Keratinocyte (primary cell): Measurements from ENCODE around the gene NPTX1. TPM values are rescaled to one million over a fixed set of nuclear protein-coding genes. Genes with fewer than 3 reads are reported as not detected.
A peak's percentile ranks its signal among the peaks of the same experiment; 100 is the strongest.

Source experiments
- DNase-seq: peaks from one replicate; pipeline ENCODE4 v3.0.0-alpha.2; 2011; ENCODE audit warnings: low read depth, missing footprints, low spot score
- FAIRE-seq: peaks from 2 replicates; lab custom pipeline; 2011; peaks lifted over from hg19 to GRCh38; lab: Jason Lieb, UNC
- H2AFZ ChIP-seq: 2 replicates; pipeline ENCODE4 v1.6.0; 2012; ENCODE audit warnings: low read length, control low read depth, inconsistent platforms; ENCODE audit not compliant: control insufficient read depth
- H3K27ac ChIP-seq: 2 replicates; pipeline ENCODE4 v1.5.1; 2011; ENCODE audit warnings: low read length; ENCODE audit not compliant: control insufficient read depth, insufficient read depth
- H3K27me3 ChIP-seq: 3 replicates; pipeline ENCODE4 v1.6.0; 2011; ENCODE audit warnings: low read length; ENCODE audit not compliant: control insufficient read depth, insufficient read depth; ENCODE audit errors: extremely low read depth
- H3K36me3 ChIP-seq, 2 experiments: 2 replicates in 1 of 2; 3 replicates in 1 of 2; pipeline ENCODE4 v1.5.1; 2011; ENCODE audit warnings: low read length in 2 of 2, mild to moderate bottlenecking in 1 of 2; ENCODE audit not compliant: control insufficient read depth in 2 of 2, insufficient read depth in 2 of 2; ENCODE audit errors: extremely low read depth in 1 of 2
- H3K4me1 ChIP-seq: 3 replicates; pipeline ENCODE4 v1.5.1; 2011; ENCODE audit warnings: low read length; ENCODE audit not compliant: control insufficient read depth, insufficient read depth; ENCODE audit errors: extremely low read depth
- H3K4me2 ChIP-seq: 3 replicates; pipeline ENCODE4 v1.6.0; 2011; ENCODE audit warnings: low read depth, low read length; ENCODE audit not compliant: control insufficient read depth, insufficient read depth; ENCODE audit errors: extremely low read depth
- H3K4me3 ChIP-seq, 3 experiments: fragments of 200-600 bp in 1 of 3; sonication (generic) in 1 of 3; 2 replicates in 2 of 3; 3 replicates in 1 of 3; pipeline ENCODE4 v1.5.1; 2011 to 2016; ENCODE audit warnings: low read length in 3 of 3, mild to moderate bottlenecking in 3 of 3, control low read depth in 2 of 3, inconsistent platforms in 1 of 3, low read depth in 1 of 3, mixed read lengths in 1 of 3, mixed run types in 1 of 3, moderate library complexity in 1 of 3; ENCODE audit not compliant: control insufficient read depth in 2 of 3, insufficient read depth in 2 of 3; ENCODE audit errors: extremely low read depth in 1 of 3
- H3K79me2 ChIP-seq: 2 replicates; pipeline ENCODE4 v1.6.0; 2012; ENCODE audit warnings: low read length; ENCODE audit not compliant: control insufficient read depth, insufficient read depth
- H3K9ac ChIP-seq: 3 replicates; pipeline ENCODE4 v1.6.0; 2011; ENCODE audit warnings: low read length; ENCODE audit not compliant: control insufficient read depth, insufficient read depth; ENCODE audit errors: extremely low read depth
- H3K9me1 ChIP-seq: 3 replicates; pipeline ENCODE4 v1.6.0; 2011; ENCODE audit warnings: low read length; ENCODE audit not compliant: control insufficient read depth, insufficient read depth; ENCODE audit errors: extremely low read depth
- H3K9me3 ChIP-seq: 2 replicates; pipeline ENCODE4 v1.5.1; 2012; ENCODE audit warnings: low read depth, low read length; ENCODE audit not compliant: control insufficient read depth
- H4K20me1 ChIP-seq: 3 replicates; pipeline ENCODE4 v1.6.0; 2011; ENCODE audit warnings: low read length; ENCODE audit not compliant: control insufficient read depth, insufficient read depth; ENCODE audit errors: extremely low read depth
- CTCF ChIP-seq, 3 experiments: IDR thresholded peaks in 1 of 3; conservative IDR thresholded peaks in 1 of 3; optimal IDR thresholded peaks in 1 of 3; 2 replicates in 2 of 3; 3 replicates in 1 of 3; pipeline versions ENCODE3 to v1.5.1; 2011; ENCODE audit warnings: low read length in 3 of 3, mild to moderate bottlenecking in 3 of 3, moderate library complexity in 2 of 3, control low read depth in 1 of 3, inconsistent platforms in 1 of 3; ENCODE audit not compliant: insufficient read depth in 2 of 3; ENCODE audit errors: extremely low read depth in 1 of 3
- EZH2 ChIP-seq: IDR thresholded peaks from one replicate; pipeline ENCODE4 v1.6.1; 2012; ENCODE audit warnings: inconsistent platforms, mild to moderate bottlenecking, low read length, moderate library complexity
- dilution Hi-C: fragments of 300-500 bp; cut with MboI; formaldehyde crosslinking; loops from one replicate; pipeline ENCODE4 v1.7.0; 2020; ENCODE audit warnings: low sequenced_read_pairs; ENCODE audit not compliant: extremely low pct_ligation_motif_present
- polyA plus RNA-seq, 5 experiments: library from polyadenylated mRNA; depleted of rRNA in 3 of 5; stranded (reverse) in 3 of 5; stranded (forward) in 1 of 5; unstranded in 1 of 5; fragments of >200 nt; gene quantifications; 1 replicate in 1 of 5; 2 replicates in 3 of 5; 3 replicates in 1 of 5; pipeline versions ENCODE4 v1.2.1 to v1.2.3, GENCODE V29; 2011 to 2012; ENCODE audit warnings: missing spikeins in 2 of 5, low read depth in 1 of 5, low replicate concordance in 1 of 5

The NPTX1 gene
- polyA plus RNA-seq, 1 donor (not counting 4 experiments of a cell fraction or from before 2014, with no cell fraction given): 0.03 TPM

GRCh38 chr17:80455336-80455710, 21.1 kb downstream of the NPTX1 start:
- H3K27me3 ChIP-seq: peaks cover 5% of the 10 kb centered on the region
- H3K9me1 ChIP-seq: no peaks in the 10 kb centered on the region
- TF ChIP-seq CTCF (optimal IDR thresholded peaks at IDR 0.05 in 1 of 3, IDR thresholded peaks at IDR 0.05 in 1 of 3, conservative IDR thresholded peaks at IDR 0.05 in 1 of 3; ENCODE audit: extremely low read depth in 1 of 3, insufficient read depth in 2 of 3, low read length in 3 of 3) (no peak), EZH2 (no peak)
- no peak for DNase-seq
- H3K4me3 ChIP-seq: peak overlapping the region; percentile 64 to 89 (median 88)
- H3K36me3 ChIP-seq: no peaks in the 10 kb centered on the region
- peak overlapping the region; percentile 89 for H3K27ac ChIP-seq
- no peak for FAIRE-seq
- no peaks in the 10 kb centered on the region for H4K20me1 ChIP-seq
- H3K4me1 ChIP-seq: peaks cover 24% of the 10 kb centered on the region
- dilution Hi-C loops: no loop called here
- H3K9me3 ChIP-seq: no peaks in the 10 kb centered on the region
- peak overlapping the region; percentile 75 for H2AFZ ChIP-seq
- H3K4me2 ChIP-seq: peak overlapping the region; percentile 96
- no peaks in the 10 kb centered on the region for H3K79me2 ChIP-seq
- H3K9ac ChIP-seq: peak overlapping the region; percentile 94

GRCh38 chr17:80454557-80455335, 21.7 kb downstream of the NPTX1 start:
- FAIRE-seq: no peak
- H3K79me2 ChIP-seq: no peaks in the 10 kb centered on the region

More at GRCh38 chr17:80454557-80455335, 21.7 kb downstream of the NPTX1 start:
- Histone ChIP-seq H3K4me3 (peak overlapping the region; percentile 64 to 89 (median 88)), H3K9me3 (no peaks in the 10 kb centered on the region), H3K27ac (peak overlapping the region; percentile 89), H2AFZ (peak overlapping the region; percentile 75), H4K20me1 (no peaks in the 10 kb centered on the region), H3K4me1 (peaks cover 24% of the 10 kb centered on the region), H3K4me2 (peak overlapping the region; percentile 98), H3K36me3 (no peaks in the 10 kb centered on the region), H3K9ac (peak overlapping the region; percentile 94), H3K27me3 (peaks cover 5% of the 10 kb centered on the region), H3K9me1 (no peaks in the 10 kb centered on the region)
- dilution Hi-C loops: no loop called here
- peak; percentile 75 for DNase-seq
- TF ChIP-seq EZH2 (no peak), CTCF (optimal IDR thresholded peaks at IDR 0.05 in 1 of 3, IDR thresholded peaks at IDR 0.05 in 1 of 3, conservative IDR thresholded peaks at IDR 0.05 in 1 of 3; ENCODE audit: extremely low read depth in 1 of 3, insufficient read depth in 2 of 3, low read length in 3 of 3) (no peak)
